ENCODE measurements around the gene EXOC6B. TPM values are rescaled to one million over a fixed set of nuclear protein-coding genes. Genes with fewer than 3 reads are reported as not detected.

The EXOC6B gene
- total RNA-seq, 4 donors from 2014 or later, result 14.1 to 107 (median 38.5) TPM

GRCh38 chr2:72712977-72713376 lies 112.9 kb downstream of the EXOC6B start:
- Histone ChIP-seq H3K27ac (no peak overlapping the region), H3K4me3 (no peak overlapping the region), H3K27me3 (no peaks in the 10 kb centered on the region), H3K9me3 (no peaks in the 10 kb centered on the region), H3K4me1 (no peaks in the 10 kb centered on the region), H3K36me3 (no peaks in the 10 kb centered on the region)
- no peak for TF ChIP-seq CTCF (IDR thresholded peaks at IDR 0.05)
- TF ChIP-seq POLR2A (IDR thresholded peaks at IDR 0.05), result no peak
- DNase-seq, result no peak
- intact Hi-C loops (cut with DNase I; ENCODE audit: low total_unique reads), result no loop called here

DNA sequence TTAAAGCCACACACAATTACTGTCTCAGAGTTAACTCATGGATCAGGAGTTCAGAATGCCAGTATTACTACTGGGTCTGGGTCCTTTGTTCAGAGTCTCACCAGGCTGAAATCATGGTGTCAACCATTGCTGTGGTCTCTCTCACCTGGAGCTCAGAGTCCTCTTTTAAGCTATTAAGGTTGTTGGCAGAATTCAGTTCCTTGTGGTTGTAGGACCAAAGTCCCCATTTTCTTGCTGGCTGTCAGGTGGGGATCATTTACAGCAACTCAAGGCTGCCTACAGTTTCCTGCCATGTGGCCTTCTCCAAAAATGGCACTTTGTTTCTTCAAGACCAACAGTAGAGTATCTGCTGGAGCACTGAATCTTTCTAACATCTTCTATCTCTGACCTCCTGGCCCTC lies 113.5 kb downstream of the EXOC6B start:
- H3K27ac ChIP-seq, result no peak overlapping the region
- no peak for DNase-seq
- intact Hi-C loops (cut with DNase I; ENCODE audit: low total_unique reads), result no loop called here
- no peak overlapping the region for H3K4me3 ChIP-seq
- no peaks in the 10 kb centered on the region for H3K36me3 ChIP-seq
- H3K4me1 ChIP-seq, result no peaks in the 10 kb centered on the region
- TF ChIP-seq POLR2A (IDR thresholded peaks at IDR 0.05) (no peak), CTCF (IDR thresholded peaks at IDR 0.05) (no peak)
- H3K27me3 ChIP-seq, result no peaks in the 10 kb centered on the region
- H3K9me3 ChIP-seq, result no peaks in the 10 kb centered on the region

- TF ChIP-seq POLR2A (IDR thresholded peaks at IDR 0.05), result no peak
- TF ChIP-seq CTCF (IDR thresholded peaks at IDR 0.05), result no peak
- H3K27me3 ChIP-seq, result no peaks in the 10 kb centered on the region
- no peak for DNase-seq
- no peaks in the 10 kb centered on the region for H3K4me1 ChIP-seq
- no peaks in the 10 kb centered on the region for H3K36me3 ChIP-seq
- H3K9me3 ChIP-seq, result no peaks in the 10 kb centered on the region
- intact Hi-C loops (cut with DNase I; ENCODE audit: low total_unique reads), result no loop called here
- H3K4me3 ChIP-seq, result no peak overlapping the region
- no peak overlapping the region for H3K27ac ChIP-seq
Measured at GRCh38 chr2:72710418-72711152, 115.2 kb downstream of the EXOC6B start.

- Histone ChIP-seq H3K9me3 (no peaks in the 10 kb centered on the region), H3K4me1 (no peaks in the 10 kb centered on the region), H3K4me3 (no peak overlapping the region), H3K27me3 (no peaks in the 10 kb centered on the region), H3K27ac (no peak overlapping the region), H3K36me3 (no peaks in the 10 kb centered on the region)
- no peak for DNase-seq
- intact Hi-C loops (cut with DNase I; ENCODE audit: low total_unique reads), result no loop called here
- TF ChIP-seq CTCF (IDR thresholded peaks at IDR 0.05) (no peak), POLR2A (IDR thresholded peaks at IDR 0.05) (no peak)
Measured at GRCh38 chr2:72708236-72708635, 117.6 kb downstream of the EXOC6B start.

DNA sequence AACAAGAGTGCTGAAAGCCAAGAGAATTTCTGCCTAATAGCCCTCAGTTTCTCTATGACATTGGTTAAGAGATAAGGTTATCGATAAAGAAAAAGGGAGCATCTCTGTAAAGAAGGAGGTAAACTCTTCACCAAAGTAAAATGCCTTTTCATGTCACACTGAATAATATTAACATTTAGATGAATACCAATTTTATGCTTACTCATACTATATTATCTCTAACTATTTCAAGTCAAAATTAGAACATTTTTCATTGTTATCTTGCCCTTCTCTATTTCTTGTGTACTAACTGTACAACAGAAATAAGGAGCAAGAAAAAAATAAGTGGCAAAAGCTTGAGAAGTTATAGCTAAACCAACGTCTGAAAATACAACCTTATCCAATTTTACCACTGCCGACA lies 127.5 kb downstream of the EXOC6B start:
- intact Hi-C loops (cut with DNase I; ENCODE audit: low total_unique reads), result no loop called here
- Histone ChIP-seq H3K4me1 (no peaks in the 10 kb centered on the region), H3K4me3 (no peak overlapping the region), H3K27ac (no peak overlapping the region), H3K36me3 (no peaks in the 10 kb centered on the region), H3K27me3 (no peaks in the 10 kb centered on the region), H3K9me3 (no peaks in the 10 kb centered on the region)
- DNase-seq, result no peak
- TF ChIP-seq POLR2A (IDR thresholded peaks at IDR 0.05) (no peak), CTCF (IDR thresholded peaks at IDR 0.05) (no peak)
